Naive B cell (primary cell): ENCODE measurements around the gene ACTN1. TPM values are rescaled to one million over a fixed set of nuclear protein-coding genes. Genes with fewer than 3 reads are reported as not detected.
A peak's percentile ranks its signal among the peaks of the same experiment; 100 is the strongest.
"Not testable (repeated sequence)": the region's sequence is repeated elsewhere in the genome, so short reads cannot be mapped to it uniquely, and the experiment has no call there.

Source experiments
- ATAC-seq, 2 donors: fragments of 150-1000 bp; cut with Tn5 transposase; 2 replicates each; pipeline ENCODE4 v1.10.0; 2021; ENCODE audit warnings: low read depth in 2 of 2, mild to moderate bottlenecking in 2 of 2, moderate library complexity in 2 of 2
- DNase-seq: peaks from one replicate; pipeline ENCODE4 v3.0.0; 2022
- H3K27ac Mint-ChIP-seq, 6 donors: one replicate each; pipeline ENCODE4 v1.8.0; 2020 to 2022; ENCODE audit warnings: mild to moderate bottlenecking in 6 of 6, mixed read lengths in 6 of 6, moderate library complexity in 5 of 6, inconsistent platforms in 2 of 6
- H3K27me3 Mint-ChIP-seq, 3 donors: one replicate each; pipeline ENCODE4 v1.8.0; 2021 to 2022; ENCODE audit warnings: mixed read lengths in 3 of 3, mild to moderate bottlenecking in 1 of 3
- H3K36me3 Mint-ChIP-seq, 2 donors: one replicate each; pipeline ENCODE4 v1.8.0; 2020 to 2022; ENCODE audit warnings: mixed read lengths in 2 of 2, inconsistent platforms in 1 of 2, mild to moderate bottlenecking in 1 of 2
- H3K4me1 Mint-ChIP-seq, 3 donors: one replicate each; pipeline ENCODE4 v1.8.0; 2020 to 2022; ENCODE audit warnings: mixed read lengths in 3 of 3, inconsistent platforms in 1 of 3, mild to moderate bottlenecking in 1 of 3, moderate library complexity in 1 of 3
- H3K4me3 Mint-ChIP-seq, 8 donors: one replicate each; pipeline ENCODE4 v1.8.0; 2020 to 2022; ENCODE audit warnings: mild to moderate bottlenecking in 8 of 8, mixed read lengths in 8 of 8, moderate library complexity in 8 of 8, inconsistent platforms in 2 of 8
- H3K9me3 Mint-ChIP-seq, 7 donors: one replicate each; pipeline ENCODE4 v1.8.0; 2020 to 2022; ENCODE audit warnings: mixed read lengths in 7 of 7, mild to moderate bottlenecking in 5 of 7, inconsistent platforms in 2 of 7, moderate library complexity in 1 of 7
- polyA plus RNA-seq, 6 donors: library from polyadenylated mRNA; unstranded; fragments of 300-500 nt; fragmentation: Illumina TruSeq; gene quantifications; one replicate each; pipeline ENCODE4 v1.2.3, GENCODE V29; 2021; ENCODE audit warnings: low read depth in 6 of 6

Gene ACTN1
- polyA plus RNA-seq, 6 donors from 2014 or later: 0.61 to 4.5 (median 2.4) TPM; not detected in 1

DNA sequence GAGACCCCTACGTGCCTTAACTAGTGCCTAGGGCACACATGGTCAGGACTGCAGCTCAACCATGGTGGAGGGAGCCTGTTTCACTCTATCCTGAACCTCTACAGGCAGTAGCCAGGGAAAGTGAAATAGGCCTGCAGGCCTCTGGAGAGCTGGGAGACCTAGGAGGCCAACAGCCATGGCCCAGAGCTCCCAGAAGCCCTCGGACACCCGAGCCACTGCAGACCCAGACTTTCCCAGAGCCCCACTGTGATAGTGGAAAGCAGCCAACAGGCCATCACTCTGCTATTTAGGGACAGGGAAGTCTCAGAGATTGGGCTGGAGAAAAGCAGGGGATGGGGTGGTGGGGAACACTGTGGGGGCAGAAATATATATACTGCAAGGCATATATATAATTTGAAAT, 129.7 kb downstream of the ACTN1 start:
- H3K9me3 Mint-ChIP-seq: peaks cover 0 to 14% (median 6%) of the 10 kb centered on the region in 7 donors
- ATAC-seq (no peak), DNase-seq (no peak)
- H3K27ac Mint-ChIP-seq: peak overlapping the region in 1 of 6 donors; percentile 59
- H3K27me3 Mint-ChIP-seq: peaks cover 0 to 5% (median 0%) of the 10 kb centered on the region in 3 donors
- no peak overlapping the region for H3K4me3 Mint-ChIP-seq
- H3K36me3 Mint-ChIP-seq: no peaks in the 10 kb centered on the region
- H3K4me1 Mint-ChIP-seq: peaks cover 0 to 4% (median 1%) of the 10 kb centered on the region in 3 donors

DNA sequence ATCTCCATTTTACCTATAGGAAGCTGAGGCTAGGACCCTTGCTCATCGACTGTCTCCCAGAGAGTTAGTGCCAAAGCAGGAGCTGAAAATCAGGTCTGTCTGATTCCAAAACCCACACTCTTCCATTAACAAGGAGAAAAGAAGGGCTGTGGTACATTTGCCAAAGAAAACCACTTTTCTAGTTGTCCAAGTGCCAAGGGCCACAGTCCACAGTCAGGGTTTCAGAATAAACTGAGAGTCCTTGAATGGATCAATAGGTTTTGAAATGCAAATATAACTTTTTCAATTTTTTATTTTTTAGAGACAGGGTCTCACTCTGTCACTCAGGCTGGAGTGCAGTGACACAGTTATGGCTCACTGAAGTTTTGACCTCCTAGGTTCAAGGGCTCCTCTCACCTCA, 130.8 kb downstream of the ACTN1 start:
- Mint-ChIP-seq H3K27ac (no peak overlapping the region), H3K9me3 (peaks cover 0 to 12% (median 6%) of the 10 kb centered on the region in 7 donors), H3K36me3 (no peaks in the 10 kb centered on the region), H3K27me3 (no peaks in the 10 kb centered on the region), H3K4me3 (peak overlapping the region in 1 of 8 donors; percentile 5), H3K4me1 (peaks cover 5 to 15% (median 13%) of the 10 kb centered on the region in 3 donors)
- no peak for ATAC-seq
- no peak for DNase-seq

DNA sequence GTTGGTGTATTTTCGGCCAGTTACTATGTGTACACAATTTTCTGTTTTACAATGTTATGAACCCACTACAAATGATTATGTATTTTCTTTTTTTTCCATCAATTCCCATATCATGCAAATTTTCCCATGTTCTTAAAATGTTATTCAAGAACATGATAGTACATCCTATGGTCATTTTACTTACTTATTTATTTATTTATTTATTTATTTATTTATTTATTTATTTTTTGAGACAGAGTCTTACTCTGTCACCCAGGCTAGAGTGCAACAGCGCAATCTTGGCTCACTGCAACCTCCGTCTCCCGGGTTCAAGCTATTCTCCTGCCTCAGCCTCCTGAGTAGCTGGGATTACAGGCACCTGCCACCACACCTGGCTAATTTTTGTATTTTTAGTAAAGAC, 131.5 kb downstream of the ACTN1 start:
- not testable (repeated sequence) for H3K36me3 Mint-ChIP-seq, ATAC-seq, H3K27me3 Mint-ChIP-seq, H3K27ac Mint-ChIP-seq, DNase-seq, H3K4me3 Mint-ChIP-seq
- Mint-ChIP-seq H3K9me3 (peaks cover 0 to 10% (median 4%) of the 10 kb centered on the region in 7 donors), H3K4me1 (peaks cover 5 to 18% (median 16%) of the 10 kb centered on the region in 3 donors)

DNA sequence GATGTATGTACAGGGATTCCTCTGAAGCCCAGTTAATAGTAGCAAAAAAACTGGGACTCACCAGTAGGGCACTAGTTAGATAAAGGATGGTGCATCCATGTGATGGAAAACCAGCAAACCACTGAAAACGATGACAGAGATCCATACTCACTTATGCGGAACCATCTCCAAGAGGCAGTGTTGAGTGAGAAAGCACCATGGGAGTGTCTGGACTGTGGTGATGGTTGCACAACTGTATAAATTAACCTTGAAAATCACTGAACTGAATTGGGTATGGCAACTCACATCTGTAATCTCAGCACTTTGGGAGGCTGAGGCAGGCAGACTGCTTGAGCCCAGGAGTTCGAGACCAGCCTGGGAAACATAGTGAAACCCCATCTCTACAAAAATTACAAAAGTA, 132.6 kb downstream of the ACTN1 start:
- Mint-ChIP-seq H3K36me3 (no peaks in the 10 kb centered on the region), H3K9me3 (peaks cover 0 to under 1% (median 0%) of the 10 kb centered on the region in 7 donors), H3K27me3 (no peaks in the 10 kb centered on the region), H3K27ac (no peak overlapping the region), H3K4me1 (peaks cover 5 to 24% (median 19%) of the 10 kb centered on the region in 3 donors), H3K4me3 (no peak overlapping the region)
- DNase-seq (no peak), ATAC-seq (no peak)

DNA sequence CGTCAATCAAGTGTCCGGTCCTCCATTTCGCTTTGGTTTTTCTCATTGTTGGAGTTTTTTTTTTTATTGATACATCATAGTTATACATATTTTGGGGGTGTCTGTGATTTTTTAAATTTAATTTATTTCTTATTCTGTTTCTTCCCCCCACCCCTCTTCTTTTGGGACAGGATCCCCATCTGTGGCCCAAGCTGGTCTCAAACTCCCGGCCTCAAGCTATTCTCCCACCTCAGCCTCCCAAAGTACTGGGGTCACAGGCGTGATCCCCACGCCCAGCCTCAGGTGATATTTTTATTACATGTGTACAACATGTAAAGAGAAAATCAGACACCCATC, 134.9 kb downstream of the ACTN1 start:
- Mint-ChIP-seq H3K36me3 (no peaks in the 10 kb centered on the region), H3K9me3 (peaks cover 0 to 4% (median 0%) of the 10 kb centered on the region in 7 donors), H3K4me3 (peak overlapping the region in 3 of 8 donors; percentile 26 to 64 (median 61)), H3K4me1 (peaks cover 5 to 29% (median 26%) of the 10 kb centered on the region in 3 donors), H3K27ac (peak overlapping the region in 3 of 6 donors; percentile 33 to 62 (median 57)), H3K27me3 (no peaks in the 10 kb centered on the region)
- ATAC-seq (peak in 1 of 2 donors; percentile 11), DNase-seq (no peak)

DNA sequence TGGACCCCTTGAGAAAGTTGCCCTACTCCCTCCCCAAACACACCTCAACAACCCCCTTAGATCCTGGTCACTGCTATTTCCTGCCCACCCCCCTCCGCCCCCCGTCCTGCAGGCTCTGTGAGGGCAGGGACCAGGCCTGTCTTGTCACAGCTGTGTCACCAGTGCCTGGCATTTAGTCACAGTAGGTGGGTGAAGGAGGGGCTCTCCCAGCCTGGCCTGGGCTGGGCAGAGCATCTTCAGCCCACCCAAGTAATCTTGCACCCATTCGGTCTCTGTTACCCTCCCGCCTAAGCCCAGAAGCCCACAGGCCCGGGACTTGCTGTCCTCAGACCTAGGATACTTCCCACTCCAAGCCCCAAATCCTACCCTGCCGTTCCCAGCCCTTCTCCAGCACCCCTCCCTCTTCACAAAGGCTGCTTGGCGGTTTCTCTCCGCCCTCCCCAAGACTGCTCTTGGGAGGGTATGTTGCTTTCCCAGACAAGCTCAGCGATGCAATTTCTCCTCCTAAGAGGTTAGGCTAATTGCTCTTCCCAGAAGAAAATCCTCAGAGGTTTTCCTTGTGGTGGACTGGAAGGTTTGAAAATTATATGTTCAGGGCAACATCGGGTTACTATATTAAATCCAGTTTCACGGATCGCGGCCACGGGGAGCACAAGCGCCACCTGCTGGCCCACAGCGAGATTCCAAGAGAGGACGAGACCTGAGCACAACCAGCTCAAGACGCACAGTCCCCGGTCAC, 135.5 kb downstream of the ACTN1 start:
- H3K27ac Mint-ChIP-seq: peak overlapping the region in 3 of 6 donors; percentile 33 to 72 (median 62)
- H3K4me3 Mint-ChIP-seq: peak overlapping the region in 7 of 8 donors; percentile 56 to 80 (median 64)
- peaks cover 0 to 5% (median 0%) of the 10 kb centered on the region in 7 donors for H3K9me3 Mint-ChIP-seq
- ATAC-seq: peak; percentile 72 to 89
- peaks cover 5 to 29% (median 26%) of the 10 kb centered on the region in 3 donors for H3K4me1 Mint-ChIP-seq
- H3K36me3 Mint-ChIP-seq: no peaks in the 10 kb centered on the region
- peak; percentile 55 for DNase-seq
- no peaks in the 10 kb centered on the region for H3K27me3 Mint-ChIP-seq

DNA sequence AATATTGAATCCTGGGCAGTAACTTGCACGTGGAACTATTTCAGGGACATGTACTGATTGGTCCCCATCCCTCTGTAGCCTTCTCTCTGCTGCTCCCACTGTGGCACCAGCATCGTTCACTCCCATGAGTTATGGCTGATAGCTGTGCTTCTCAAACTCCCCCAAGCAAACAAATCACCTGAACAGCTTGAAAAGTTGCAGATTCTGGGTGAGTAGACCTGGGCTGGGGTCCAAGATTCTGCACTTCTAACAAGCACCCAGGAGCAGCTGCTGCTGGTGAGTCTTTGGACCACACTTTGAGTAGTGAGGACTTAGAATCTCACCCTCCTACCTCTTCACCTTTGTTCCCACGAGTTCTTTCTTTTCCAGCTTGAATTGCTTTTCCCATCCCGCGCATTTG, 136.8 kb downstream of the ACTN1 start:
- ATAC-seq (no peak), DNase-seq (no peak)
- Mint-ChIP-seq H3K9me3 (peaks cover 0 to 5% (median 0%) of the 10 kb centered on the region in 7 donors), H3K4me1 (peaks cover 5 to 29% (median 26%) of the 10 kb centered on the region in 3 donors), H3K27me3 (no peaks in the 10 kb centered on the region), H3K36me3 (peaks cover 0 to 3% of the 10 kb centered on the region in 2 donors), H3K4me3 (peak overlapping the region in 1 of 8 donors; percentile 2), H3K27ac (peak overlapping the region in 1 of 6 donors; percentile 34)

DNA sequence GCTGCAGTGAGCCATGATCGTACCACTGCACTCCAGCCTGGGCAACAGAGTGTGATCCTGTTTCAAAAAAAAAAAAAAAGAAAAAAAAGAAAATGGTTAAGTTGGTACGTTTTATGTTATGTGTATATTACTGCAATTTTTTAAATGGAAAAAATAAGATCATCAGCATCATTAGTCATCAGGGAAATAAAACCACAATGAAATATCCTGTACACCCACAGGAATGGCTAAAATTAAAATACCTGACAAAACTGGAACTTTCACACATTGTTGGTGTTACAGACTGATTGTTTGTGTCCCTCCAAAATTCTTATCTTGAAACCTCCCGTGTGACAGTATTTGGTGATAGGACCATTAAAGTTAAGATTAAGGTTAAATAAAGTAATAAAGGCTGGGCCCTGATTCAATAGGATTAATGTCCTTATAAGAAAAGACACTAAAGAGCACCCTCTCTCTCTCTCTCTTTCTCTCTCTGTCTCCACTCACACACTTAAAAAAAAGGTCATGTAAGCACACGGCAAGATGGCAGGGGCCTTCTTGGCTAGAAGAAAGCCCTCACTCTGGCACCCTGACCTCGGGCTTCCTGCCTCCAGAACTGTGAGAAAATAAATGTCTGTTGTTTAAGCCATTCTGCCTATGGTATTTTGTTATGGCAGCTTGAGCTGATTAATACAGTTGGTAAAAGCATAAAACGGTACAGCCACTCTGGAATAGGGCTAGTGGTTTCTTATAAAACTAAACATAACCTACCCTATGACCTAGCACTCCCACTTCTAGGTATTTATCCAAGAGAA, 137.9 kb downstream of the ACTN1 start:
- peak overlapping the region in 1 of 6 donors; percentile 9 for H3K27ac Mint-ChIP-seq
- peaks cover 0 to 12% (median 9%) of the 10 kb centered on the region in 7 donors for H3K9me3 Mint-ChIP-seq
- ATAC-seq (no peak), DNase-seq (no peak)
- peaks cover 5 to 29% (median 26%) of the 10 kb centered on the region in 3 donors for H3K4me1 Mint-ChIP-seq
- H3K36me3 Mint-ChIP-seq: peaks cover 0 to 13% of the 10 kb centered on the region in 2 donors
- no peak overlapping the region for H3K4me3 Mint-ChIP-seq
- H3K27me3 Mint-ChIP-seq: no peaks in the 10 kb centered on the region

DNA sequence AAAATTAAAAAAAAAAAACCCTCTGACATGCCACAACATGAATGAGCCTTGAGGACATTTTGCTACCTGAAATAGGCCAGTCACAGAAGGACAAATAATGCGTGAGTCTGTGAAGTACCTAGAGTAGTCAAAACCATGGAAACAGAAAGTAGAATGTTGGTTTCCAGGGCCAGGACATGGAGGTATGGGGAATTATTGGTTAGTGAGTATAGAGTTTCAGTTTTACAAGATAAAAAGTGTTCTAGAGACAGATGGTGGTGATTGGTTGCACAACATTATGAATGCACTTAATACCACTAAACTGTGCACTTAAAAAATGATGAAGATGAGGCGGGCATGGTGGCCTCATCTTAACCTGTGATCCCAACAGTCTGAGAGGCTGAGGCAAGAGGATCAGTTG, 138.6 kb downstream of the ACTN1 start:
- DNase-seq (no peak), ATAC-seq (no peak)
- H3K27me3 Mint-ChIP-seq: no peaks in the 10 kb centered on the region
- no peak overlapping the region for H3K4me3 Mint-ChIP-seq
- H3K27ac Mint-ChIP-seq: no peak overlapping the region
- peaks cover 0 to 21% of the 10 kb centered on the region in 2 donors for H3K36me3 Mint-ChIP-seq
- H3K9me3 Mint-ChIP-seq: peaks cover 5 to 19% (median 16%) of the 10 kb centered on the region in 7 donors
- H3K4me1 Mint-ChIP-seq: peaks cover 9 to 32% (median 27%) of the 10 kb centered on the region in 3 donors

DNA sequence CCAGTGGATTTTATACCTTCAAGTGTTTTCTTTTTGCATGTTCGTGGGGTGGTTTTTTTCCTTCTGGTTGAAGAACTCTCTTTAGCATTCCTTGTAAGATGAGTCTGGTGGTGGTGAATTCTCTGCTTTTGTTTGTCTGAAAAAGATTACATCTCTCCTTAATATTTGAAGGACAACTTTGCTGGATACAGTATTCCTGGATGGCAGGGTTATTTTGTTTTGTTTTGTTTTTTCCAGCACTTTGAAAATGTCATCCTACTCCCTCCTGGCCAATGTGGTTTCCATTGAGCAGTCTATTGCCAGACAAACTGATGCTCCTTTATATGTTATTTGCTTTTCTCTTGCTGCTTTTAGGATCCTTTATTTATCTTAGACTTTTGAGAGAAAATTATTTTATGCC, 143.0 kb downstream of the ACTN1 start:
- H3K4me1 Mint-ChIP-seq: peaks cover 13 to 19% (median 18%) of the 10 kb centered on the region in 3 donors
- H3K9me3 Mint-ChIP-seq: peaks cover 7 to 32% (median 21%) of the 10 kb centered on the region in 7 donors
- DNase-seq (no peak), ATAC-seq (no peak)
- H3K4me3 Mint-ChIP-seq: no peak overlapping the region
- peaks cover 0 to 24% of the 10 kb centered on the region in 2 donors for H3K36me3 Mint-ChIP-seq
- no peaks in the 10 kb centered on the region for H3K27me3 Mint-ChIP-seq
- no peak overlapping the region for H3K27ac Mint-ChIP-seq

DNA sequence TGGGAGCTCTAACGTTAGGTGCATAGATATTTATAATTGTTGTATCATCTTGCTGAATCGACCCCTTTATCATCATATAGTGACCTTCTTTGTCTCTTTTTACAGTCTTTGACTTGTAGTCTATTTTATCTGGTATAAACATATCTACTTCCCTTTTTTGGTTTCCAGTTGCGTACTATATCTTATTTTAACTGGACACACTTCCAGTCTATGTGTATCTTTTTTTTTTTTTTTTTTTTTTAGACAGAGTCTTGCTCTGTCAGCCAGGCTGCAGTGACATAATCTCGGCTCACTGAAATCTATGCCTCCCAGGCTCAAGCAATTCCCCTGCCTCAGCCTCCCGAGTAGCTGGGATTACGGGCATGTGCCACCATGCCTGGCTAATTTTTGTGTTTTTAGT, 144.3 kb downstream of the ACTN1 start:
- peaks cover 7 to 35% (median 21%) of the 10 kb centered on the region in 7 donors for H3K9me3 Mint-ChIP-seq
- DNase-seq (peak; percentile 29), ATAC-seq (peak; percentile 41 to 84)
- H3K27me3 Mint-ChIP-seq: no peaks in the 10 kb centered on the region
- peak overlapping the region in 5 of 8 donors; percentile 3 to 68 (median 45) for H3K4me3 Mint-ChIP-seq
- peaks cover 0 to 24% of the 10 kb centered on the region in 2 donors for H3K36me3 Mint-ChIP-seq
- H3K27ac Mint-ChIP-seq: peak overlapping the region in 4 of 6 donors; percentile 6 to 84 (median 74)
- peaks cover 13 to 18% (median 15%) of the 10 kb centered on the region in 3 donors for H3K4me1 Mint-ChIP-seq

DNA sequence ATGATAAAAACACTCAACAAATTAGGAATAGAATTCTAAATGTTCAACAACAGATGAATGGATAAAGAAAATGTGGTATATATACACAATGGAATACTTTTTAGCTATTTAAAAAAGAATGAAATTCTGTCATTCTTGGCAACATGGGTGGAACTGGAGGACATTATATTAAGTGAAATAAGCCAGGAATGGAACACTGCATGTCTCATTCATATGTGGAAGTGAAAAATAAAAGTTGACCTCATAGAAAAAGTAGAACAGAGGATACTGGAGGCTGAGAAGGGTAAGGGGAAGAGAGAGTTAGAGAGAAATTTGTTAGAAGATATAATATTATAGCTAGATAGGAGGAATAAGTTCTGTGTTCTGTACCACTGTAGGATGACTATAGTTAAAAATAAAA, 150.4 kb downstream of the ACTN1 start:
- Mint-ChIP-seq H3K4me3 (no peak overlapping the region), H3K4me1 (peaks cover 13 to 19% (median 19%) of the 10 kb centered on the region in 3 donors)
- ATAC-seq: no peak

DNA sequence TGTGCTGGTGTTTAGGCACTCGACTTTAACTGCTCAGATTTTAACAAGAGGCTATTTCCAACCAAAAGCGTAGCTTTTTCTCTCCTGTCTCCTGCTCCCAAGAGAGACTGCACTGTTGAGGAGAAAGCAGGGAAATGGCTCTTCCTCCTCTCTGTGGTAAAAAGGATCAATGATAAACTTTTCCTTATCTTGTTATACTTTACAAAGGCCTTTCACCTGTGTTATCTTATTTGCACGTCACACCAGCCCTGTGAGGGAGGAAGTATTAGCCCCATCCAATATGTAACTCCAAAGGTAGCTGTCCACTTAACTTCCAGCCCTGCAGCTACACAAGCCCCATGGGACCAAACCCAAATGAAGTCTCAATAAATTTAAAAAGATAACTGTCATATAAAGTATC, 153.4 kb downstream of the ACTN1 start:
- ATAC-seq (no peak), DNase-seq (no peak)
- H3K36me3 Mint-ChIP-seq: no peaks in the 10 kb centered on the region
- peaks cover 0 to 2% (median 0%) of the 10 kb centered on the region in 7 donors for H3K9me3 Mint-ChIP-seq
- no peak overlapping the region for H3K27ac Mint-ChIP-seq
- H3K27me3 Mint-ChIP-seq: no peaks in the 10 kb centered on the region
- H3K4me1 Mint-ChIP-seq: peaks cover 23 to 40% (median 24%) of the 10 kb centered on the region in 3 donors
- H3K4me3 Mint-ChIP-seq: peak overlapping the region in 1 of 8 donors; percentile 9

More for the DNA sequence above, 150.4 kb downstream of the ACTN1 start:
- no peak for DNase-seq
- no peaks in the 10 kb centered on the region for H3K27me3 Mint-ChIP-seq
- no peaks in the 10 kb centered on the region for H3K36me3 Mint-ChIP-seq
- H3K27ac Mint-ChIP-seq: peak overlapping the region in 1 of 6 donors; percentile 84
- peaks cover 0 to 11% (median 4%) of the 10 kb centered on the region in 7 donors for H3K9me3 Mint-ChIP-seq
